ENCODE results near the gene EPB41. TPM values are rescaled to one million over a fixed set of nuclear protein-coding genes. Genes with fewer than 3 reads are reported as not detected.

EPB41 gene
- total RNA-seq, 1 experiment from 2014 or later, result 20.2 TPM

GRCh38 chr1:28895896-28896608 is 18.3 kb upstream of the EPB41 start:
- intact Hi-C loops (cut with micrococcal nuclease; ENCODE audit: unreplicated experiment) (no loop called here), in situ Hi-C loops (cut with HindIII; ENCODE audit: low pct_unique_long_range_greater_than_20kb, low sequenced_read_pairs) (no loop called here)
- H3K4me1 ChIP-seq (ENCODE audit: control insufficient read depth, insufficient read depth, low read length), result no peaks in the 10 kb centered on the region
- DNase-seq (ENCODE audit: low read depth, low spot score) (no peak), ATAC-seq (no peak)
- TF ChIP-seq POLR2AphosphoS5 (IDR thresholded peaks at IDR 0.05; ENCODE audit: low read depth, low read length) (no peak), TCF7L2 (IDR thresholded peaks at IDR 0.05; ENCODE audit: low read depth, low read length) (no peak), CTCF (IDR thresholded peaks at IDR 0.05) (no peak), SIN3A (IDR thresholded peaks at IDR 0.05; ENCODE audit: borderline replicate concordance, insufficient read depth, low read depth, low read length) (no peak), REST (IDR thresholded peaks at IDR 0.05; ENCODE audit: insufficient read depth in 1 of 2, low read depth in 2 of 2, low read length in 1 of 2) (no peak)
- no peak overlapping the region for H3K27ac ChIP-seq (ENCODE audit: low read length)
- ChIA-PET CTCF (interaction anchor here (0.6 kb wide), 1 partner anchor 311 kb away, joined by 3 read pairs; no protein-coding TSS in a partner anchor), POLR2A (interaction anchor here (0.7 kb wide), 1 partner anchor 1923 kb away, joined by 3 read pairs; no protein-coding TSS in a partner anchor)
- no peaks in the 10 kb centered on the region for H3K36me3 ChIP-seq (ENCODE audit: control insufficient read depth, insufficient read depth, low read length)
- H3K9me3 ChIP-seq (ENCODE audit: control insufficient read depth, insufficient read depth, low read depth, low read length), result no peaks in the 10 kb centered on the region
- no peak overlapping the region for H3K4me3 ChIP-seq (ENCODE audit: low read depth in 2 of 2, low read length in 2 of 2)
- no TSS peak for BruUV-seq (replicated peaks)
- H3K27me3 ChIP-seq (ENCODE audit: control insufficient read depth, insufficient read depth, low read length), result no peaks in the 10 kb centered on the region

- Histone ChIP-seq H3K4me1 (ENCODE audit: control insufficient read depth, insufficient read depth, low read length) (no peaks in the 10 kb centered on the region), H3K27me3 (ENCODE audit: control insufficient read depth, insufficient read depth, low read length) (no peaks in the 10 kb centered on the region), H3K9me3 (ENCODE audit: control insufficient read depth, insufficient read depth, low read depth, low read length) (no peaks in the 10 kb centered on the region), H3K36me3 (ENCODE audit: control insufficient read depth, insufficient read depth, low read length) (no peaks in the 10 kb centered on the region), H3K27ac (ENCODE audit: low read length) (no peak overlapping the region), H3K4me3 (ENCODE audit: low read depth in 2 of 2, low read length in 2 of 2) (no peak overlapping the region)
- intact Hi-C loops (cut with micrococcal nuclease; ENCODE audit: unreplicated experiment), result no loop called here
- TF ChIP-seq POLR2AphosphoS5 (IDR thresholded peaks at IDR 0.05; ENCODE audit: low read depth, low read length) (no peak), SIN3A (IDR thresholded peaks at IDR 0.05; ENCODE audit: borderline replicate concordance, insufficient read depth, low read depth, low read length) (no peak), REST (IDR thresholded peaks at IDR 0.05; ENCODE audit: insufficient read depth in 1 of 2, low read depth in 2 of 2, low read length in 1 of 2) (no peak), TCF7L2 (IDR thresholded peaks at IDR 0.05; ENCODE audit: low read depth, low read length) (no peak), CTCF (IDR thresholded peaks at IDR 0.05) (no peak)
- ChIA-PET CTCF (no interaction called here), POLR2A (interaction anchor here (0.7 kb wide), 1 partner anchor 1922 kb away, joined by 3 read pairs; no protein-coding TSS in a partner anchor)
- DNase-seq (ENCODE audit: low read depth, low spot score), result no peak
- ATAC-seq, result no peak
- no TSS peak for BruUV-seq (replicated peaks)
- in situ Hi-C loops (cut with HindIII; ENCODE audit: low pct_unique_long_range_greater_than_20kb, low sequenced_read_pairs), result no loop called here
Observed at GRCh38 chr1:28896609-28896986, 17.8 kb upstream of the EPB41 start.
